Subcutaneous abdominal adipose tissue (tissue), 5 donors: ENCODE data around the gene USH1C.

Experiments used
- H3K27ac ChIP-seq: one replicate; pipeline ENCODE4 v1.7.0; 2013; ENCODE audit warnings: low read depth, mild to moderate bottlenecking, inconsistent platforms, low read length, moderate library complexity
- H3K27me3 ChIP-seq, 5 donors: one replicate each; pipeline ENCODE4 v1.7.0; 2013; ENCODE audit warnings: low read length in 5 of 5, inconsistent platforms in 1 of 5; ENCODE audit not compliant: control insufficient read depth in 5 of 5, insufficient read depth in 4 of 5
- H3K36me3 ChIP-seq, 5 donors: one replicate each; pipeline ENCODE4 v1.7.0; 2013; ENCODE audit warnings: low read length in 5 of 5; ENCODE audit not compliant: control insufficient read depth in 5 of 5, insufficient read depth in 5 of 5
- H3K4me1 ChIP-seq, 5 donors: one replicate each; pipeline ENCODE4 v1.7.0; 2013; ENCODE audit warnings: low read length in 5 of 5, mild to moderate bottlenecking in 3 of 5, moderate library complexity in 1 of 5; ENCODE audit not compliant: control insufficient read depth in 5 of 5, insufficient read depth in 5 of 5
- H3K4me3 ChIP-seq, 5 donors: one replicate each; pipeline ENCODE4 v1.7.0; 2013; ENCODE audit warnings: low read length in 5 of 5, low read depth in 1 of 5
- H3K9ac ChIP-seq, 5 donors: one replicate each; pipeline ENCODE4 v1.7.0; 2013; ENCODE audit warnings: low read length in 5 of 5, mild to moderate bottlenecking in 4 of 5, moderate library complexity in 3 of 5
- H3K9me3 ChIP-seq, 5 donors: one replicate each; pipeline ENCODE4 v1.7.0; 2013; ENCODE audit warnings: low read length in 5 of 5; ENCODE audit not compliant: control insufficient read depth in 5 of 5
- donor health status: healthy.
- donor health status: healthy.
- donor health status: healthy.
- donor health status: healthy.
- donor health status: healthy.

Gene USH1C

GRCh38 chr11:17511571-17511970 is 32.6 kb downstream of the USH1C start:
- Histone ChIP-seq H3K36me3 (no peaks in the 10 kb centered on the region), H3K27ac (no peak overlapping the region), H3K4me1 (peaks cover 0 to 7% (median 6%) of the 10 kb centered on the region in 5 donors), H3K27me3 (peaks cover 0 to 10% (median 3%) of the 10 kb centered on the region in 5 donors), H3K4me3 (no peak overlapping the region), H3K9ac (no peak overlapping the region), H3K9me3 (no peaks in the 10 kb centered on the region)

GRCh38 chr11:17510507-17511206 is 33.6 kb downstream of the USH1C start:
- Histone ChIP-seq H3K36me3 (no peaks in the 10 kb centered on the region), H3K9ac (no peak overlapping the region), H3K9me3 (no peaks in the 10 kb centered on the region), H3K4me3 (no peak overlapping the region), H3K27me3 (peaks cover 0 to 14% (median 3%) of the 10 kb centered on the region in 5 donors), H3K27ac (no peak overlapping the region), H3K4me1 (peaks cover 0 to 7% (median 6%) of the 10 kb centered on the region in 5 donors)

DNA sequence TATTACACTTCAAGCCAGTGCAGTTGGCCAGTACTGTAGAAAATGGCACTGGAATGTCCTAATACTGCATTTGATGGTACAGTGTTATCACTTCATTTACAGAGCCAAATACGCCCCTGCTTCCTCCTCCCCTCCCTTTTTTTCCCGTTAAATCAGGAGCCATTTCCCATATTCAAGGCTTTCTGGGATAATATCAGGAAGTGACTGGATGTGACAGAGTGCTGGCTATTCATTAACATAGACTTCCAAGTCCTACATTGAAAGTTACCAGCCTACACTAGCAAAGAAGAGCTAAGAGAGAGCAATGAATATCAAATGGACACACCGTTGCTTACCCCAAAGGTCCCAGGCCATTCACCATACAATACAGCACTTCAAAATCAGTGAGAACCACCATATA is 35.4 kb downstream of the USH1C start:
- no peak overlapping the region for H3K4me3 ChIP-seq
- no peak overlapping the region for H3K27ac ChIP-seq
- no peaks in the 10 kb centered on the region for H3K9me3 ChIP-seq
- H3K27me3 ChIP-seq = peaks cover 0 to 14% (median 5%) of the 10 kb centered on the region in 5 donors
- no peaks in the 10 kb centered on the region for H3K36me3 ChIP-seq
- H3K4me1 ChIP-seq = peaks cover 0 to 10% (median 6%) of the 10 kb centered on the region in 5 donors
- H3K9ac ChIP-seq = no peak overlapping the region

DNA sequence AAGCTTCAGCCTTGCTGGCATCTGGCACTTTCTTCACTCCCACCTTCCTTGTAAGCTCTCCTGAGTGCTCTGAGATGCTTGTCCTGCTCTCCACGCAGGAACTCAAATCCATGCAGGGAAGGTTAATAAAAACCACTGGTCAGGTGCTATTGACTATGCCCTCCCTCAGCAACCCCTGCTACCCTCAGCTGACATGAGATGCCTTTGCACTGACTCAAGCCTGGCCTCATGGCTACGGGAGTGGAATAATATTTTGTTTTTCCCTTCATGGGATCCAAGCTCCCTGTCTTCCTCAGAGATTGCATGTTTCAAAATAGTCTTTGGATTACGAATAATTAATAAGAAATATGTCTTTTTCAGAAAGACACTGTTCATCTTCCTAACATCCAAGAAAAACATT is 35.9 kb downstream of the USH1C start:
- no peaks in the 10 kb centered on the region for H3K36me3 ChIP-seq

GRCh38 chr11:17507773-17508172 is 36.4 kb downstream of the USH1C start:
- H3K4me1 ChIP-seq = peaks cover 0 to 10% (median 6%) of the 10 kb centered on the region in 5 donors
- no peak overlapping the region for H3K9ac ChIP-seq
- H3K4me3 ChIP-seq = no peak overlapping the region
- peaks cover 0 to 14% (median 3%) of the 10 kb centered on the region in 5 donors for H3K27me3 ChIP-seq
- H3K27ac ChIP-seq = no peak overlapping the region
- H3K36me3 ChIP-seq = no peaks in the 10 kb centered on the region
- H3K9me3 ChIP-seq = no peaks in the 10 kb centered on the region

More for the DNA sequence above, 35.9 kb downstream of the USH1C start:
- Histone ChIP-seq H3K27ac (no peak overlapping the region), H3K4me3 (no peak overlapping the region), H3K9me3 (no peaks in the 10 kb centered on the region), H3K9ac (no peak overlapping the region), H3K4me1 (peaks cover 0 to 10% (median 6%) of the 10 kb centered on the region in 5 donors), H3K27me3 (peaks cover 0 to 14% (median 3%) of the 10 kb centered on the region in 5 donors)

DNA sequence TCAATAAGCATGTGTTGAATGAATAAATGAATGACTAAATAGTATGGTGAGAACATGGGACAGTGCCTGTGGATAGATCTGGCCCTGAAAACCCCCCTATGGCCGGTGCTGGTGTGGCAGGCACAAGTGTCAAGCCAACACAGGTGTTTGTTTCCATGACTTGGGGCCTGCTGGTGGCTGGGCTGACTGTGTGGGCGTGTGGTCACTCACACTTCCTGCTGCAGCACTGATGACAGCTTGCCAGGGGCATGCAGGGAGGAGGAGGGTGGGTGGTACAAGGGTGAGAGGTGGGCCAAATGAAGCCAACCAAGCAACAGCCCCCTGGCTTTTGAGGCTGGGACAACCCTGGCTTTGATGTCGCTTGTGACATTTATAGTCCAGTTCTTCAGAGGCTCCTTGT is 37.3 kb downstream of the USH1C start:
- Histone ChIP-seq H3K9ac (no peak overlapping the region), H3K36me3 (no peaks in the 10 kb centered on the region), H3K4me3 (no peak overlapping the region), H3K27me3 (peaks cover 0 to 12% (median 3%) of the 10 kb centered on the region in 5 donors), H3K9me3 (no peaks in the 10 kb centered on the region), H3K4me1 (peaks cover 0 to 10% (median 6%) of the 10 kb centered on the region in 5 donors), H3K27ac (no peak overlapping the region)

DNA sequence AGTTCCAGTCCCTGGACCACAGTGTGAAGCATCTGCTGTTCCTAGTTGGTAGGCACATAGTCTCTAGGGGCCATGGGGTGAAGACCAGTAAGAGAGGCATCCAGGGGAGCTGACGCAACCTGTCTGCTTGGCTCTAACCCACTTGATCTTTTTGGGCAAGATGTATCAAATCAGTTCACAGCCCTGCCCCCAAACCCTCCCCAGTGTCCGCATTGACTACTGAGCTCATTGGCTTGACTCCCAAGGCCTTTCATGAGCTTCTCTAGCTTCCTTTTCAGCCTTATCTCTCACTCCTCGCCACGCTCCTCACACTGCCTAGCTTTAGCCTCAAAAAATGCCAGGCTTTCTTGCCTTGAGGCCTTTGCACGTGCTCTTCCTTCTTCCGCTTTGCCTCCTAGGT is 37.9 kb downstream of the USH1C start:
- no peak overlapping the region for H3K4me3 ChIP-seq
- peaks cover 0 to 10% (median 6%) of the 10 kb centered on the region in 5 donors for H3K4me1 ChIP-seq
- H3K27ac ChIP-seq = no peak overlapping the region
- H3K9ac ChIP-seq = no peak overlapping the region
- no peaks in the 10 kb centered on the region for H3K9me3 ChIP-seq
- no peaks in the 10 kb centered on the region for H3K36me3 ChIP-seq
- H3K27me3 ChIP-seq = peaks cover 0 to 12% (median 3%) of the 10 kb centered on the region in 5 donors

DNA sequence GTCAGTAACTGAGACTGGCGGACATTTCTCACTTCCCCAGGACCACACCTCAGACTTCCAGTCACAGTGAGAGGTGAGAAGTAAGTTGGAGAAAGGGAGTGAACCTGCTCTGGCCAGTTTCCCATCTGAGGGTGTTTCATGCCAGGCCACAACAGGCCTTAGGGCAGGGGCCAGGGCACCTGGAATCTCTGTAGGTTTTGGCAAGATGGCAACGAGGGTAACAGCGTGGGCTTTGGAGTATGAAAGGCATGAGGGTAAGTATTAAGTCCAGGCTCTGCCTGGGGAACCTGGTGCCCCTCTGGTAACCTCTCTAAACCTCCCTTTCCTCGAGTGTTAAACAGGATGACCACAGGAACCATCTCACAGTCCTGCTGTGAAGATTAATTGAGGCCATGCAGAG is 39.1 kb downstream of the USH1C start:
- H3K27ac ChIP-seq = no peak overlapping the region
- no peak overlapping the region for H3K4me3 ChIP-seq
- no peaks in the 10 kb centered on the region for H3K36me3 ChIP-seq
- H3K27me3 ChIP-seq = peaks cover 0 to 8% (median 2%) of the 10 kb centered on the region in 5 donors
- no peaks in the 10 kb centered on the region for H3K9me3 ChIP-seq
- no peak overlapping the region for H3K9ac ChIP-seq
- peaks cover 0 to 10% (median 6%) of the 10 kb centered on the region in 5 donors for H3K4me1 ChIP-seq

DNA sequence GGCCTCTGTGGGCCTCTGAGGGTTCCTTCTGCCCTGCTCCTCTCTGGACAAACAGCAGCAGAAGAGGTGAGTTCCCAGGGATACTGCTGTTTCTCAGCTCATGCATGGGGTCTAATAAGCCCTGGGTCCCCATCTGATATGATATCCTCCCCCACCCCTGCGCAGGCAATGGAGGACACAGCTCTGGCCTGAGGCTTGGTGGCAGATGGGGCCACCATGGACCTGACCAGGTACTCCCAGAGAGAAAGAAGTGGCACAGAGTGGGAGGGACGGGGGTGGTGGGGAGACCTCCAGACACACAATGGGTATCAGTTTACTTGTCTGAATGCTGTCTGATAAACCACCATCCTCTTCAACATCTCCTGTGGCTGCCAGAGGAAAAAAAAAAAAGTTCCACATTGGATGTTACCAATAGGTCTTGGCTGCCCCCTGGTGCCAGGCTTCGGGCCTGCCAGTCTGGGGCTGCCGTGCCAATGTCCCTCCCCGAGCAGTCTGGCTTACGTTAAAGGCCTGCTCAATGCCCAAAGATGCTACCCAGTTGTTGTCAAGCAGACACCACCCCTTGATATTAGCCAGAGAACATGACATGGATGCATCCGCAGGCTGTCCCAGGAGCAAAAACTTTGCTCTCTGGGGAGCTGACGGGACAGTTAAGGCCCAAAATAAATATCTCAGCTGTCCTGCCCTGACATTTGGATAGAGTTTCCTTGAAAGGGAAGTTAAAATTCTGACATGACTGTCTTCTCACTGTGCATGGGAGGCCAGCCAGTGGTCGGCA is 39.7 kb downstream of the USH1C start:
- Histone ChIP-seq H3K4me3 (no peak overlapping the region), H3K36me3 (no peaks in the 10 kb centered on the region), H3K4me1 (peaks cover 0 to 10% (median 6%) of the 10 kb centered on the region in 5 donors), H3K27ac (no peak overlapping the region), H3K9me3 (no peaks in the 10 kb centered on the region), H3K9ac (no peak overlapping the region), H3K27me3 (peaks cover 0 to 8% (median 3%) of the 10 kb centered on the region in 5 donors)

DNA sequence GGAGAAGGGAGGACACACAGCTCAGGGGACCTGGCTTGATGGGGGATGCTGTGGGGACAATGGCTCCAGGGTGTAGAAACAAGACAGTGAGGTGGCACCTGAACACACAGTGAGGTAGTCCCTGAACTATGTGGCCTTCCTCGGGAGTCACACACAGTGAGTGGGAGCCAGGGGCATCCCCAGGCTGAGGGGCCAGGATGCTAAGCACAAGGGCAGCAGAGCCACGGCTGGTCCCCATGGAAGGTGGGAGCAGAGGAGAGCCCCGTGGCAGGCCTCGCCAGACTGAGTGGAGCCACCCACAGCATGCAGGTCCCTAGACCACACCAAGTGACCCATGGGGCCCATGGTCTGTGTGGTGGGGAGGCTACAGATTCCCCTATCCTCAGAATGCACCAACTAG is 41.6 kb downstream of the USH1C start:
- Histone ChIP-seq H3K4me1 (peaks cover 0 to 3% (median 0%) of the 10 kb centered on the region in 5 donors), H3K27ac (no peak overlapping the region), H3K27me3 (peaks cover 0 to 11% (median 3%) of the 10 kb centered on the region in 5 donors), H3K9me3 (no peaks in the 10 kb centered on the region), H3K4me3 (no peak overlapping the region), H3K9ac (no peak overlapping the region), H3K36me3 (no peaks in the 10 kb centered on the region)
